GM10266 (cell line): ENCODE measurements around the gene HERC4.
A peak's percentile ranks its signal among the peaks of the same experiment; 100 is the strongest.

Experiments used
- DNase-seq: peaks from one replicate; pipeline ENCODE4 v3.0.0; 2012; ENCODE audit errors: extremely low spot score
- CTCF ChIP-seq: IDR thresholded peaks from 2 replicates; pipeline ENCODE4 v1.5.1; 2012; ENCODE audit warnings: mild to moderate bottlenecking, low read depth; ENCODE audit not compliant: control insufficient read depth, insufficient read depth; ENCODE audit errors: missing control alignments

HERC4 gene

GRCh38 chr10:68074775-68075549, at the start of gene HERC4:
TSS of gene HERC4 (minus strand) at chr10:68075283. CDS start at chr10:68073108, 2,175 bp downstream.
- no peak for TF ChIP-seq CTCF
- DNase-seq, result peak; percentile 95

GRCh38 chr10:68124718-68125117, 49.6 kb upstream of the HERC4 start:
- no peak for DNase-seq
- TF ChIP-seq CTCF, result no peak

- no peak for DNase-seq
- no peak for TF ChIP-seq CTCF
Observed at GRCh38 chr10:68121852-68122251, 46.8 kb upstream of the HERC4 start.

- no peak for DNase-seq
Observed at GRCh38 chr10:68121020-68121743, 46.1 kb upstream of the HERC4 start.

GRCh38 chr10:68118657-68119056, 43.6 kb upstream of the HERC4 start:
- DNase-seq, result no peak
- TF ChIP-seq CTCF, result no peak

More at GRCh38 chr10:68121020-68121743, 46.1 kb upstream of the HERC4 start:
- TF ChIP-seq CTCF, result no peak

GRCh38 chr10:68112837-68113236, 37.8 kb upstream of the HERC4 start:
- DNase-seq, result no peak
- TF ChIP-seq CTCF, result no peak

- DNase-seq, result no peak
- no peak for TF ChIP-seq CTCF
Observed at GRCh38 chr10:68111584-68111983, 36.5 kb upstream of the HERC4 start.
